DOHH2 (cell line): ENCODE data around the gene ANK2.

Source experiments
- H3F3A ChIP-seq: fragments of 200-600 bp; sonication (generic), shearing (Covaris generic); 2 replicates; pipeline ENCODE4 v1.6.0; 2016; ENCODE audit warnings: antibody characterized with exemption, mild to moderate bottlenecking; ENCODE audit not compliant: control insufficient read depth, insufficient read depth
- H3K27ac ChIP-seq: fragments of 200-600 bp; sonication (generic); 2 replicates; pipeline ENCODE4 v1.5.1; 2014; ENCODE audit warnings: low read depth, mild to moderate bottlenecking, low read length, moderate library complexity
- H3K27me3 ChIP-seq: fragments of 200-600 bp; sonication (generic); 2 replicates; pipeline ENCODE4 v1.6.1; 2014; ENCODE audit warnings: mild to moderate bottlenecking, low read length, mixed read lengths; ENCODE audit not compliant: control insufficient read depth
- H3K36me3 ChIP-seq: fragments of 200-600 bp; sonication (generic); 2 replicates; pipeline ENCODE4 v1.6.1; 2014; ENCODE audit warnings: mild to moderate bottlenecking, low read length, moderate library complexity, mixed read lengths; ENCODE audit not compliant: control insufficient read depth
- H3K4me1 ChIP-seq: fragments of 200-600 bp; sonication (generic); 2 replicates; pipeline ENCODE4 v1.6.1; 2014; ENCODE audit warnings: mild to moderate bottlenecking, low read length, mixed read lengths; ENCODE audit not compliant: control insufficient read depth
- H3K4me2 ChIP-seq: fragments of 200-600 bp; sonication (generic); 2 replicates; pipeline ENCODE4 v1.6.0; 2014; ENCODE audit warnings: mild to moderate bottlenecking, low read length, moderate library complexity
- H3K4me3 ChIP-seq: fragments of 200-600 bp; sonication (generic); 2 replicates; pipeline ENCODE4 v1.5.1; 2014; ENCODE audit warnings: mild to moderate bottlenecking, low read length, mixed read lengths
- H3K79me2 ChIP-seq: fragments of 200-600 bp; sonication (generic); 2 replicates; pipeline ENCODE4 v1.6.1; 2014; ENCODE audit warnings: mild to moderate bottlenecking, low read length, mixed read lengths; ENCODE audit not compliant: control insufficient read depth
- H3K9me2 ChIP-seq: fragments of 200-600 bp; sonication (generic); replicated peaks from 2 replicates; pipeline ENCODE4 v1.6.1; 2014; ENCODE audit warnings: mild to moderate bottlenecking, low read length, mixed read lengths; ENCODE audit not compliant: control insufficient read depth
- H3K9me3 ChIP-seq: fragments of 200-600 bp; sonication (generic); 2 replicates; pipeline ENCODE4 v1.6.1; 2014; ENCODE audit warnings: antibody characterized with exemption, low read length, mixed read lengths; ENCODE audit not compliant: control insufficient read depth, insufficient read depth
- H4K20me1 ChIP-seq: fragments of 200-600 bp; sonication (generic); 2 replicates; pipeline ENCODE4 v1.6.0; 2014; ENCODE audit warnings: low read depth, mild to moderate bottlenecking, antibody characterized with exemption, low read length, moderate library complexity; ENCODE audit not compliant: control insufficient read depth, insufficient read depth
- CTCF ChIP-seq: fragments of 200-600 bp; sonication (generic); IDR thresholded peaks from one replicate; pipeline ENCODE4 v1.5.1; 2014; ENCODE audit warnings: antibody characterized with exemption, mild to moderate bottlenecking, low read depth, low read length; ENCODE audit not compliant: poor library complexity, severe bottlenecking
- EZH2phosphoT487 ChIP-seq: fragments of 200-600 bp; sonication (generic); IDR thresholded peaks from 2 replicates; pipeline ENCODE4 v1.6.1; 2017; ENCODE audit warnings: borderline replicate concordance, mild to moderate bottlenecking, antibody characterized with exemption, low read length, moderate library complexity, mixed read lengths

Gene ANK2

GRCh38 chr4:113405874-113406722, 356.6 kb downstream of the ANK2 start:
- Histone ChIP-seq H3K9me2 (no peaks in the 10 kb centered on the region), H4K20me1 (no peaks in the 10 kb centered on the region), H3K27ac (no peak overlapping the region), H3F3A (no peaks in the 10 kb centered on the region), H3K9me3 (no peaks in the 10 kb centered on the region), H3K4me1 (peaks cover 7% of the 10 kb centered on the region), H3K4me3 (no peak overlapping the region), H3K79me2 (no peaks in the 10 kb centered on the region), H3K4me2 (no peak overlapping the region), H3K36me3 (no peaks in the 10 kb centered on the region), H3K27me3 (no peaks in the 10 kb centered on the region)
- TF ChIP-seq CTCF (no peak), EZH2phosphoT487 (no peak)

- H3K4me1 ChIP-seq: peaks cover 7% of the 10 kb centered on the region
- no peaks in the 10 kb centered on the region for H3K27me3 ChIP-seq
- no peaks in the 10 kb centered on the region for H3K36me3 ChIP-seq
- no peaks in the 10 kb centered on the region for H3F3A ChIP-seq
- H3K79me2 ChIP-seq: no peaks in the 10 kb centered on the region
- H3K4me2 ChIP-seq: no peak overlapping the region
- H3K9me2 ChIP-seq: no peaks in the 10 kb centered on the region
- no peak overlapping the region for H3K4me3 ChIP-seq
- H3K9me3 ChIP-seq: no peaks in the 10 kb centered on the region
- TF ChIP-seq EZH2phosphoT487 (no peak), CTCF (no peak)
- no peaks in the 10 kb centered on the region for H4K20me1 ChIP-seq
- H3K27ac ChIP-seq: no peak overlapping the region
Observed at GRCh38 chr4:113406723-113407016, 357.2 kb downstream of the ANK2 start.

GRCh38 chr4:113407409-113407808, 358.0 kb downstream of the ANK2 start:
- H3K4me1 ChIP-seq: peaks cover 7% of the 10 kb centered on the region
- no peaks in the 10 kb centered on the region for H3K27me3 ChIP-seq

More at GRCh38 chr4:113407409-113407808, 358.0 kb downstream of the ANK2 start:
- H3K4me2 ChIP-seq: no peak overlapping the region
- TF ChIP-seq EZH2phosphoT487 (no peak), CTCF (no peak)
- no peaks in the 10 kb centered on the region for H3F3A ChIP-seq
- H3K27ac ChIP-seq: no peak overlapping the region
- H3K4me3 ChIP-seq: no peak overlapping the region
- H3K9me3 ChIP-seq: no peaks in the 10 kb centered on the region
- no peaks in the 10 kb centered on the region for H4K20me1 ChIP-seq
- H3K79me2 ChIP-seq: no peaks in the 10 kb centered on the region
- H3K36me3 ChIP-seq: no peaks in the 10 kb centered on the region
- H3K9me2 ChIP-seq: no peaks in the 10 kb centered on the region
